DMS153 treated with DMSO at 0.1 percent for 48 hours (cell line): ENCODE data around the gene FGF22.

Source experiments
- DNase-seq: peaks from one replicate; lab custom pipeline; 2025; ENCODE audit not compliant: unreplicated experiment; lab: John Stamatoyannopoulos, UW

FGF22 gene

GRCh38 chr19:642767-643727 lies 3.4 kb downstream of the FGF22 start:
- DNase-seq: no peak

GRCh38 chr19:643736-644135 lies 4.1 kb downstream of the FGF22 start:
- DNase-seq: no peak

DNA sequence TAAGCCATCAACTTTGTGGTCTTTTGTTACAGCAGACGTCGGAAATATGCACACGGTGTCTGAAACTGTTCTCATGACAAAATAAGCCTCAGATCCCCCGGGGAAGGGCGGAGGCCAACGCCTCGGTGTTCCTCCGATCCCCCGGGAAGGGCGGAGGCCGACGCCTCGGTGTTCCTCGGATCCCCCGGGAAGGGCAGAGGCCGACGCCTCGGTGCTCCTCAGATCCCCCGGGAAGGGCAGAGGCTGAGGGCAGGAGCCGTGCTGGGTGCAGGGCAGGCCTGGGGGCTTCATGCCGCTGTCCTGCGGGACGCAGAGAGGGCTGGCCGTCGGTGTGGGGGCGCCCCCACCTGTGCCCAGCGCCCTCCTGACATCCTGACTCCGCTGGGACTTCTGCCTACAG lies 4.7 kb downstream of the FGF22 start:
- no peak for DNase-seq

DNA sequence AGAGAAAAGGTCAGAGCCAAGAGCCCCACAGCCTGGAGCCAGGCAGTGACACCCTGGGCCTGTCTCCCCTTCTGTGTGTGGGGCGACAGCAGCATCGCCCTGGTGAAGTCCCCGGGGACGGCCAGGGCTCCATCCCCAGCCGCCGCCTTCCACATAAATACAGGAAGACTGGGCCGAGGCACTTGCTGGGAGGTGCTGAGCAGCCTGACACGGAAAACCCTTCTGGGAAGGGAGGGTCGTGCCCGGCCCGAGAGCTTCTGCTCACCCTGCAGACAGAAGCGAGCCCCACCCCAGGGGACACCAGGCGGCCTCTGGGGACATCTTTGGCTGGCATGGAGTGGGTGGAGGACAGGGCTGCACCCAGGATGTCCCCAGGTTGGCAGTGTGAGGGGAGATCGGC lies 5.1 kb downstream of the FGF22 start:
- no peak for DNase-seq

GRCh38 chr19:645912-646778 lies 6.5 kb downstream of the FGF22 start:
- DNase-seq: no peak

DNA sequence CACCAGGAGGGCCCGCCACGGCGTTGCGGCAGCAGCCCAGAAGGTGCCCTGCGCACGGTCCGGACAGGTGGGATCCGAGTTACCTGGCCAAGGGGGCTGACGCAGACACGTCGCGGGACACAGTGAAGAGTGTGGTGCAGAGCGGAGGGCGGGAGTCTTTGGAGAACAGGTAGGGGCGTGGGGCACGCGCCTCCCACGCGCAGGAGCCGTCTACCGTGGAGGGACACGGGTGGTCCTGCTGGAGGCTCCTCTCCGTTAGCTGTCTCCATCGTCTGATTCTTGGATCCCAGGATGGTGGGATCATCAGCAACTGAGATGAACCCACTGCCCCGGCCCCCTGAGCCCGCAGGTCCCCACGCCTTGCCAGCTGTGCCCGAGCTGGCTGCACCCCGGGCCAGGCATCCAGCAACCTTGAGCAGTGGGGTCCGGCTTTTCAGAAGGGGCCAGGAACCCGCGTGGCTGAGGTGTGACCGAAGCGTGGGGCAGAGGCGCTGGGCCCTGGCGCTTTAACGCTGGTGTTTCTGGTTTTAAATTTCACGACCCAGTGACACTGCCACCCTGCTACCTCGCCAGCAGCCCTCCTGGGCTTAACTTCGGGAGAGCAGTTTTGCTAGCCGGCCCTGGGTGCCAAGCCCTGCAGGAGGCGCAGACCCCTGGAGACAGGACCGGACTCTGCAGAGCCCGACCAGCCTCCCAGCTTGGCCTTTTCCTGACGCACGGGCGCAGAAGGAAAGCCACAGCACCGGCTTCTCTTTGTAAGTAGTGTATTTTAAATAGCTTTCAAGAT lies 7.3 kb downstream of the FGF22 start:
- DNase-seq: no peak

DNA sequence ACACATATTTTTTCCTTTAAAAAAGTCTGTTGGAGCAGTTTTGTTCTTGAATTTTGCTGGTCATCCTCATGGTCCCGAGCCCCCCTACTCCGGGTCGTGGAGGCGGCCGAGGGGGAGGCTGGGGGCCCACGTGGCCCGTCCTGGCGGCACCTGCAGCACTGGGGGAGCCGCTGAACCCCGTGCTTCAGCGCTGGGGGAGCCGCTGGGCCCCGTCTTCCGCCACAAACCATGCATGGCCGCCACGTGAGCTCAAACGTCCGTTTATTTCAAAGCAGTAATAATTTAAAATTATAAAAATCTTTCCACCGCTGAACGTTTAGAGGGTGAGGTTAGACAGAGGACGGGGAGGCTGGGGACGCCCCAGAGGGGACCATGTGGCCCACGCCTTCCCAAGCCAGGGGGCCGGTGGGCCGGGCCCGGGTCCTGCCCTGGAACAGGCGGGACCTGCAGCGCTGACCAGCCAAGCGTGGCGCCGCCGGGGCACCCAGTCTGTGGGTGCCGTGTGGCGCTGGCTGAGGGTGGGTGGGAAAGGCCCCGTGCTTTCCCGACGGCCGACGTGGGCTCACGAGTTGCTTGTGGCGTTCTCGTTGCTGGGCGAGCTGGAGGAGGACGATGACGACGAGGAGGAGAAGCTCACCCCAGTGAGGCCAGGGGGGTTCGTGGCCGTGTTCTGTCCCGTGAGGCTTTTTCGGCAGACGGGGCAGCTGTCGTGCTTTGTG lies 8.0 kb downstream of the FGF22 start:
- DNase-seq: no peak

DNA sequence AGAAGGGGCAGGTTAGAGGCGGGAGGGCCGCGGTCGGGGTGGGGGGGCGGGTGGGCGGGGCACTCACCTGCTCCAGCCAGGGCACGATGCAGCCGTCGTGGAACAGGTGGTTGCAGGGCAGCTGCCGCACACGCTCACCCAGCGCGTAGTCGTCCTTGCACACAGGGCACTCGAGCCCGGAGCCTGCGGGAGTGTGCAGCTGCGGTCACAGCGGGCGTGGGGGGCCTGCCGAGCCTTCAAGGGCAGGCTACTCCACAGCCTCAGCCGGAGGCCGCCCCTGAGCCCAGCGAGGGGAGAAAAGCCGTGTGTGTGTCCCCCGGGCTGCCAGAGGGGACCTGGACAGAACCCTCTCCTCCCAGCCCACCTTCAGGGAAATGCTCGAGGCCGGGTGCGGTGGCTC lies 8.6 kb downstream of the FGF22 start:
- DNase-seq: no peak

- no peak for DNase-seq
Observed at GRCh38 chr19:648904-649801, 9.5 kb downstream of the FGF22 start.

DNA sequence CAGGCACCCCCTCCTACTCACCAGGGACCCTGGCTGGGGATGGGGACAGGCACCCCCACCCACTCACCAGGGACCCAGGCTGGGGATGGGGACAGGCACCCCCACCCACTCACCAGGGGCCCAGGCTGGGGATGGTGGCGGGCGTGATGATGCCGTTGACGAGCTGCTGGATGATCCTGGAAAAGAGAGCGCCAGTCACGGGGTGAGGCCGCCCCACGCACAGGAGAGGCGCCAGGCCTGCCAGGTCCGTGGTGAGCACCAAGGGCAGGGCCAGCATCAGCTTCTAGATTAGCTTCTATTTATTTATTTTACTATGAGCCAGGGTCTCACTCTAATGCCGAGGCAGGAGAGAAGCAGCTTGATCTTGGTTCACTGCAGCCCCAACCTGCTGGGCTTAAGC lies 10.4 kb downstream of the FGF22 start:
- DNase-seq: no peak

- DNase-seq: no peak
Observed at GRCh38 chr19:651114-651818, 11.6 kb downstream of the FGF22 start.

- no peak for DNase-seq
Observed at GRCh38 chr19:651991-652390, 12.3 kb downstream of the FGF22 start.

DNA sequence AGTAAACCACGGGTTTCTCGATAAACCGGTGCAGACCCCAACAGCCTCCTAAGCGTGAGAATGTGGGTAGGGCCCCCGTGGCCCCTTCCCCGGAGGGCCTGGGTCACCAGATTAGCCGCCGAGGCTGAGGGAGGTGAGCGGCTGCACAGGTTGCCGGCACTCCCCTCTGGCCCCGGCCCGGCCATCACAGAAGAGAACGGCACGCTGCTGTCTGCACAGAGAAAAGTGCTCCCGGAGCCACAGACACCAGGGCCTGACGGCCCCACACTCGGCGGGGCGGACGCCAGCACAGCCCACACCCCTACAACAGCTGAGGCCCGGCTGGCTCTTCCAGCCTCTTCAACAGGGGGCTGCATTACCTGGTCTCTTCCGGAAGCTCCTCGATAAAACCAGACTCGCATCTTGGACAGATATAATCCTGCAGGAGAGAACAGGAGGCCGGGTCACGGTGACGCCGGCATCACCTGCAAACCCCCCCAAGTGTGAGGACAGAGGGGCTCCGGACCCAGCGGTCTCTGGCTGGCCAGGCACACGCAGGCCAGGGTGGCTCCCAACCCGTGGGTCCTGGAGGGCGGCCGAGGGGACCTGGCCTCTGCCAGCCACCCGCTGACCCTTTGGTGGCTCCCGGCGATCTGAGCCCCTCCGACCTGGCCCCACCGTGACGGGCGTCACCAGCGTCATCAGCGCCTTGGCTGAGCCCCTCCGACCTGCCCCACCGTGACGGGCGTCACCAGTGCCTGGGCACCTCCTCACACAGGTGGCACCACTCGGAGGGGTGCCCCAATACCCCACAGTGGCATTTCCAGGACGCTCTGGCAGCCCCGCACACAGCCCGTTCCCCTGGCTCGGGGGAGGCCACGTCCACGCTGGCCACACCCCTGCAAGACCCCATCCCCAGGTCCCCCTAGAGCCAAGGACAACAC lies 13.0 kb downstream of the FGF22 start:
- no peak for DNase-seq

- no peak for DNase-seq
Observed at GRCh38 chr19:653425-653824, 13.7 kb downstream of the FGF22 start.

DNA sequence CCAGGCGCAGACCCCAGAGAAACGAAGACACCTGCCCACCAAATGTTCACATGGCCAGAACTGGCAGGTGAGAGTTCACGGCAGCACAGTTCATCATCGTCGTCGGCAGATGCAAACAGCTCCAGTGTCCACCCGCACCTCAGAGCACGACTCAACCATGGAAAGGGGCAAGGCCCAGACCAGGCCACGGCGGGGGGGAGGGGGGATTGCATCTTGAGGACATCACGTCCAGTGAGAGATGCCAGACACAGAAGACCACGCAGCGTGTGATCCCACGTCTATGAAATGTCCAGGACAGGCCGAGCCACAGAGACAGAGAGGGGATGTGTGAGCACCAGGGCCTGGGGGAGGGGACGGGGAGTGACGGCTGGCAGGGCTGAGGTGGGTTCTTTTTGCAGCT lies 16.0 kb downstream of the FGF22 start:
- DNase-seq: no peak

DNA sequence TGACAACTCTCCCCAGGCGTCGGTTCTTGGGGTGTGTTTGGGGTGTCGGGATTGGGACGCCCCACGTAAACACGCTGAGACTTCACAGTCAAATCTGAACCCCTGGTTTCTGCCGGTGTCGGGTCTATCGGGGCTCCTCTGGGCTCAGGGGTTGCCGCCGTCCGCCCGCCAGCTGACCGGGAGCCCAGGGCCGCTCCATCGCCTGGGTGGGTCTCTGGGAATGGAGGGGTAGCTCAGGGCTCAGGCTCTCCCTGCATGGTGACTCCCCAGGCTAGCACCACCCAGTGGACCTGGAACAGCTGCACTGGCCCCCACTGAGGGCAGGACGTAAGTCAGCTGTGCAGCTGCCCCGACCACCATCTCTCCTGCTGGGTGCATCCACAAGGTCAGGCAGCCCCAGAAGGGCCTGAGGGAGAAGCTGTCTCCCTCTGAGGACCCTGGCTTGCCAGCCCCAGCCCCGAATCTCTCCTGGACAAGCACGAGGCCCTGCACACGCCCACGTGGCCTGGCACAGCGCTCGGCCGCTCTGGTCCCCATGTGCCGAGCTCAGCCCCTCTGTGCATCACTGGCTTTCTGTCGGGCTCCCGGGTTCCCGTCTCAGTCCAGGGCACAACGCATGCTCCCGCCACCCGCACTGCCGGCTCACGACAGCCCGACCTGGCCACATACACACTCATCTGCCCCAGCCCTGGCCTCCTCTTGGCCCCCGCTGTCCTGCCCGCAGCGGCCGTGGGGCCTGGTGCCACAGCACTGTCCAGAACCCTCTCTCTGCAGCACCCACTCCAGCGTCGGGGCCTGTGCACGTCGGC lies 17.3 kb downstream of the FGF22 start:
- no peak for DNase-seq

DNA sequence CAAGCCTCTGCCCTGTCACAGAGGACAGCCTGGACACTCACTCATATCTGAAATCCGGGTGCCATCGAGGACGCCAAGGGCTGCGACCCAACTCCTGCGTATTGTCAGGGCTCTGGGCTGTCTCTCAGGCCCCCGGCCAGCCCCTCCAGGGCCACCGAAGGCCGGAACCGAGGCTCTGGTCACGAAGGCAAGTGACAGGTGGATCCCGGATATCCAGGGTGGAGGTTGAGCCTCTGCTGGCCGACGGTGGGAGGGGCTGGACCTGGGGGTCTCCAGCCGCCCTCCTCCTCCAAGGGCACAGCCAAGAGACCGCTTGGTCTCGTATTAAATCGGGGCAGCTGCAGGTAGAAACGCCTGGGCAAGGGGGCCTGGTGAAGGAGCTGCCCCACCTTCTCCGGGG lies 17.9 kb downstream of the FGF22 start:
- no peak for DNase-seq
